ENCODE measurements around the gene DNMT1.

DNA sequence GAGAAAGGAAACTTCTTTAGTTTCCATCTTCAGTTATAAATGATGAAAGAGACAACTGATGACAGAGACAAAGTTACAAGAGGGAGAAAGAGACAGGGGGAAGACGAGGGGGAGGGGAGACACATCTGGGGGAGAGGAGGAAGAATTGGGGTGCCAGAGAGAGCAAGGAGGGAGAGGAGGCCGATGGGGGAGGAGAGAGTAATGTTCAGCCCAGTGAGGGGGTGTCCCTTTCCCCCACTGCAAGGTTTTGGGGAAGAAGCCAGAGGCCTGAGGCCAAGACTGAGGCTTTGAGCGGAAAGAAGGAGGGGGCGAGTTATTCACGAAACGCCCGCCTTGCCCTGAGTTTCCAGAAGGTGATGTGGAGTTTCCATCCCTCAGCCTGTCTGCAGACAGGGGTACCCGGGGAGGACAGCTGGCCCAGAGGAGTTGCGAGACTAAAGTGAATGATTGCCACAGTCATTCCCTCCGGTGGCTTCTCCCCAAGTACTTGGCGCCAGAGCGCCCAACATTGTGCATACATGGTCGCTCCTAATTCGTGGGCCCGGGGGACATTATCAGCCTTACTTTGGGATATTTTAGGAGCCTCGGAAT lies 89.1 kb downstream of the DNMT1 start:
- no peak for TF ChIP-seq EP300 (IDR thresholded peaks at IDR 0.05; ENCODE audit: borderline replicate concordance)
- no peak for TF ChIP-seq ZBTB7A (IDR thresholded peaks at IDR 0.05; ENCODE audit: low read depth)
- no peak for TF ChIP-seq RAD21 (IDR thresholded peaks at IDR 0.05; ENCODE audit: low read depth)
- TF ChIP-seq TAF1 (IDR thresholded peaks at IDR 0.05; ENCODE audit: low read depth), result no peak
- TF ChIP-seq, protein P1, sequence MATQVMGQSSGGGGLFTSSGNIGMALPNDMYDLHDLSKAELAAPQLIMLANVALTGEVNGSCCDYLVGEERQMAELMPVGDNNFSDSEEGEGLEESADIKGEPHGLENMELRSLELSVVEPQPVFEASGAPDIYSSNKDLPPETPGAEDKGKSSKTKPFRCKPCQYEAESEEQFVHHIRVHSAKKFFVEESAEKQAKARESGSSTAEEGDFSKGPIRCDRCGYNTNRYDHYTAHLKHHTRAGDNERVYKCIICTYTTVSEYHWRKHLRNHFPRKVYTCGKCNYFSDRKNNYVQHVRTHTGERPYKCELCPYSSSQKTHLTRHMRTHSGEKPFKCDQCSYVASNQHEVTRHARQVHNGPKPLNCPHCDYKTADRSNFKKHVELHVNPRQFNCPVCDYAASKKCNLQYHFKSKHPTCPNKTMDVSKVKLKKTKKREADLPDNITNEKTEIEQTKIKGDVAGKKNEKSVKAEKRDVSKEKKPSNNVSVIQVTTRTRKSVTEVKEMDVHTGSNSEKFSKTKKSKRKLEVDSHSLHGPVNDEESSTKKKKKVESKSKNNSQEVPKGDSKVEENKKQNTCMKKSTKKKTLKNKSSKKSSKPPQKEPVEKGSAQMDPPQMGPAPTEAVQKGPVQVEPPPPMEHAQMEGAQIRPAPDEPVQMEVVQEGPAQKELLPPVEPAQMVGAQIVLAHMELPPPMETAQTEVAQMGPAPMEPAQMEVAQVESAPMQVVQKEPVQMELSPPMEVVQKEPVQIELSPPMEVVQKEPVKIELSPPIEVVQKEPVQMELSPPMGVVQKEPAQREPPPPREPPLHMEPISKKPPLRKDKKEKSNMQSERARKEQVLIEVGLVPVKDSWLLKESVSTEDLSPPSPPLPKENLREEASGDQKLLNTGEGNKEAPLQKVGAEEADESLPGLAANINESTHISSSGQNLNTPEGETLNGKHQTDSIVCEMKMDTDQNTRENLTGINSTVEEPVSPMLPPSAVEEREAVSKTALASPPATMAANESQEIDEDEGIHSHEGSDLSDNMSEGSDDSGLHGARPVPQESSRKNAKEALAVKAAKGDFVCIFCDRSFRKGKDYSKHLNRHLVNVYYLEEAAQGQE (IDR thresholded peaks at IDR 0.05; ENCODE audit: low read depth), result no peak
- TF ChIP-seq, protein P2, sequence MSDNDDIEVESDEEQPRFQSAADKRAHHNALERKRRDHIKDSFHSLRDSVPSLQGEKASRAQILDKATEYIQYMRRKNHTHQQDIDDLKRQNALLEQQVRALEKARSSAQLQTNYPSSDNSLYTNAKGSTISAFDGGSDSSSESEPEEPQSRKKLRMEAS (IDR thresholded peaks at IDR 0.05), result no peak
- TF ChIP-seq TCF12 (IDR thresholded peaks at IDR 0.05; ENCODE audit: low read depth), result no peak
- no peak for TF ChIP-seq FOXM1 (IDR thresholded peaks at IDR 0.05; ENCODE audit: borderline replicate concordance, low read depth)
- no peak for TF ChIP-seq YY1 (IDR thresholded peaks at IDR 0.05; ENCODE audit: low read depth)
- TF ChIP-seq CEBPB (IDR thresholded peaks at IDR 0.05), result no peak
- TF ChIP-seq TEAD4 (IDR thresholded peaks at IDR 0.05), result no peak
- TF ChIP-seq, protein P3, sequence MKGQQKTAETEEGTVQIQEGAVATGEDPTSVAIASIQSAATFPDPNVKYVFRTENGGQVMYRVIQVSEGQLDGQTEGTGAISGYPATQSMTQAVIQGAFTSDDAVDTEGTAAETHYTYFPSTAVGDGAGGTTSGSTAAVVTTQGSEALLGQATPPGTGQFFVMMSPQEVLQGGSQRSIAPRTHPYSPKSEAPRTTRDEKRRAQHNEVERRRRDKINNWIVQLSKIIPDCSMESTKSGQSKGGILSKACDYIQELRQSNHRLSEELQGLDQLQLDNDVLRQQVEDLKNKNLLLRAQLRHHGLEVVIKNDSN (IDR thresholded peaks at IDR 0.05), result no peak

Measured in Ishikawa (cell line).